WTC11 (cell line): Measurements from ENCODE around the gene B3GALT5.

ENCODE experiments used
- ELF4 ChIP-seq: sonication (generic); formaldehyde crosslinking; IDR thresholded peaks from 2 replicates; pipeline ENCODE4 v1.8.1; 2022; ENCODE audit warnings: low read depth, mild to moderate bottlenecking, moderate library complexity, missing genetic modification reagents
- FOXP4 ChIP-seq: sonication (generic); formaldehyde crosslinking; IDR thresholded peaks from 2 replicates; pipeline ENCODE4 v1.8.0; 2022; ENCODE audit warnings: mild to moderate bottlenecking, missing genetic modification reagents
- NR2C2 ChIP-seq: sonication (generic); formaldehyde crosslinking; IDR thresholded peaks from 2 replicates; pipeline ENCODE4 v1.8.0; 2022; ENCODE audit warnings: mild to moderate bottlenecking, missing genetic modification reagents
- ZBTB21 ChIP-seq: sonication (generic); formaldehyde crosslinking; IDR thresholded peaks from 2 replicates; pipeline ENCODE4 v1.8.1; 2023; ENCODE audit warnings: mild to moderate bottlenecking, missing genetic modification reagents, borderline replicate concordance

GRCh38 chr21:39673163-39673562 is 60.4 kb downstream of the B3GALT5 start:
- TF ChIP-seq FOXP4 (CRISPR knock-in tag) (no peak), ELF4 (CRISPR knock-in tag) (no peak), NR2C2 (CRISPR knock-in tag) (no peak), ZBTB21 (CRISPR knock-in tag) (no peak)
